CD4-positive, CD25-positive, alpha-beta regulatory T cell (primary cell): ENCODE data around the gene EXOSC10. TPM values are rescaled to one million over a fixed set of nuclear protein-coding genes. Genes with fewer than 3 reads are reported as not detected.
"Not testable (repeated sequence)": the region's sequence is repeated elsewhere in the genome, so short reads cannot be mapped to it uniquely, and the experiment has no call there.

Experiments used
- ATAC-seq, 2 donors: fragments of 150-1000 bp; cut with Tn5 transposase; one replicate each; pipeline ENCODE4 v1.10.0; 2021; ENCODE audit warnings: low read depth in 2 of 2, moderate number of reproducible peaks in 2 of 2, moderate library complexity in 1 of 2
- DNase-seq, 3 donors: peaks; one replicate each; pipeline versions ENCODE4 v3.0.0 to v3.0.0-alpha.2; 2012 to 2022; ENCODE audit warnings: mixed read lengths in 1 of 3
- H3K27ac ChIP-seq: one replicate; pipeline ENCODE4 v1.7.0; 2013; ENCODE audit warnings: mild to moderate bottlenecking, low read length; ENCODE audit not compliant: insufficient read depth, poor library complexity, severe bottlenecking
- H3K27me3 ChIP-seq: one replicate; pipeline ENCODE4 v1.7.0; 2013; ENCODE audit warnings: low read length; ENCODE audit not compliant: control insufficient read depth, insufficient read depth
- H3K36me3 ChIP-seq: one replicate; pipeline ENCODE4 v1.7.0; 2013; ENCODE audit warnings: mild to moderate bottlenecking, low read length, moderate library complexity; ENCODE audit not compliant: control insufficient read depth, insufficient read depth
- H3K4me1 ChIP-seq: 2 replicates; pipeline ENCODE4 v1.7.0; 2013; ENCODE audit warnings: mild to moderate bottlenecking, low read length; ENCODE audit not compliant: insufficient read depth, control insufficient read depth, poor library complexity, severe bottlenecking
- H3K4me3 ChIP-seq: one replicate; pipeline ENCODE4 v1.7.0; 2013; ENCODE audit warnings: low read depth, mild to moderate bottlenecking, low read length, moderate library complexity
- H3K9me3 ChIP-seq, 2 experiments: 1 replicate in 1 of 2; 2 replicates in 1 of 2; pipeline ENCODE4 v1.7.0; 2013; ENCODE audit warnings: low read length in 2 of 2, mild to moderate bottlenecking in 1 of 2, moderate library complexity in 1 of 2; ENCODE audit not compliant: control insufficient read depth in 2 of 2
- H3K27ac Mint-ChIP-seq, 3 donors: one replicate each; pipeline ENCODE4 v1.8.0; 2020 to 2022; ENCODE audit warnings: mild to moderate bottlenecking in 3 of 3, mixed read lengths in 3 of 3, moderate library complexity in 2 of 3
- H3K27me3 Mint-ChIP-seq: one replicate; pipeline ENCODE4 v1.8.0; 2022; ENCODE audit warnings: mild to moderate bottlenecking, mixed read lengths
- H3K36me3 Mint-ChIP-seq: one replicate; pipeline ENCODE4 v1.8.0; 2020; ENCODE audit warnings: mixed read lengths
- H3K4me1 Mint-ChIP-seq, 4 donors: one replicate each; pipeline ENCODE4 v1.8.0; 2020 to 2022; ENCODE audit warnings: mixed read lengths in 4 of 4, mild to moderate bottlenecking in 1 of 4
- H3K4me3 Mint-ChIP-seq, 4 donors: one replicate each; pipeline ENCODE4 v1.8.0; 2020 to 2022; ENCODE audit warnings: mild to moderate bottlenecking in 4 of 4, mixed read lengths in 4 of 4, moderate library complexity in 3 of 4
- H3K9me3 Mint-ChIP-seq, 7 donors: one replicate each; pipeline ENCODE4 v1.8.0; 2020 to 2022; ENCODE audit warnings: mixed read lengths in 7 of 7, mild to moderate bottlenecking in 3 of 7, moderate library complexity in 2 of 7
- polyA plus RNA-seq, 4 donors: library from polyadenylated mRNA; unstranded; fragments of 300-500 nt; fragmentation: Illumina TruSeq; gene quantifications; one replicate each; pipeline ENCODE4 v1.2.3, GENCODE V29; 2021
- total RNA-seq: library from RNA; stranded (reverse); gene quantifications from one replicate; pipeline ENCODE4 v1.2.3, GENCODE V29; 2022

Gene EXOSC10
- total and polyA plus RNA-seq, 5 donors from 2014 or later = 37.0 to 81.7 (median 40.7) TPM

DNA sequence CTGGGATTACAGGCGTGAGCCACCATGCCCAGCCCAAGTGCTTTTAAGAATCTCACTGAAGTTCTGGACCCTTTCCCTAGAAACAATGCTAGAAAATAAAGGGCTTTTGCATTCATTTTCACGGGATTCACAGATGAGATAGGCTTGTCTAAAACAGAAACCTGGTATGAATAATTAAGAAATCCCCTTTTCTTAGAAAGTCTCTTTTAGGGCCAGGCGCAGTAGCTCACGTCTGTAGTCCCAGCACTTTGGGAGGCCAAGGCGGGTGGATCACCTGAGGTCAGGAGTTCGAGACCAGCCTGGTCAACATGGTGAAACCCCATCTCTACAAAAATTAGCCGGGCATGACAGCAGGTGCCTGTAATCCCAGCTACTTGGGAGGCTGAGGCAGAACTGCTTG lies 26.3 kb downstream of the EXOSC10 start:
- DNase-seq, H3K27me3 ChIP-seq, H3K4me3 ChIP-seq, H3K27ac ChIP-seq, H3K4me3 Mint-ChIP-seq, H3K9me3 Mint-ChIP-seq, H3K27me3 Mint-ChIP-seq, H3K27ac Mint-ChIP-seq, H3K4me1 Mint-ChIP-seq, H3K9me3 ChIP-seq, H3K4me1 ChIP-seq, ATAC-seq: not testable (repeated sequence)
- H3K36me3 Mint-ChIP-seq = peaks cover 45% of the 10 kb centered on the region
- H3K36me3 ChIP-seq = peaks cover 88% of the 10 kb centered on the region

DNA sequence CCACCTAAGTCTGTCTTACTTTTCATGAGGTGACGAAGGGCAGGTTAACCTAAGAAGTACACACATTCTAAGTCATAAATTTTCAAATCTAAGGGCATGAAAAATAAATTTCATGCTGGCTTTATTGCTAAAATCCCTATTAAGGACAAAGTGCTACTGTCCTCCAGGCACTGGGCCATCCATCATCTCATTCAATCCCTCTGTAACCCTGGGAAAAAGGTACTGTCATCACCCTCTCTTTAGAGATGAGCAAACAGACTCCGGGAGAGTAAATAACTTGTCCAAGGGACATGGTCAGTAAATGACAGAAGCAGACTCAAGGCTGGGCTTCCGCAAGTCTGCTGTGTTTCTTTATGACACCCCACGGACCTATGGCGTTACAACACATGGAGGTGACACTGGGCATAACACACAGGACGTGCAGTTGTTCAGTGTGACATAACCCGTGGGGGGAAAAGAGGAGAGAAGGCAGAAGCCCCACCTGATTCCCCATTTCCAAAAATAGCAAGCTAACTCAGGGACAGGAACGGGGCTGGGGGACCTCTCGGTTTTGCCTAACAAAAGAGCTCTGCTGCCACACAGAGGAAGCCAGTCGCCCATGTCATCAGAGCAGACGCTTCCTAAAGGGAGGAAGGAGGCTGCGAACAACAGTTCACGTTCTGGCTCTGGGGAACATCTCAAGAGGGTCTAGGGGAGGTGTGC lies 27.3 kb downstream of the EXOSC10 start:
- Mint-ChIP-seq H3K9me3 (no peaks in the 10 kb centered on the region), H3K27me3 (no peaks in the 10 kb centered on the region), H3K4me3 (no peak overlapping the region), H3K4me1 (peaks cover 0 to 2% (median 0%) of the 10 kb centered on the region in 4 donors), H3K36me3 (peaks cover 41% of the 10 kb centered on the region), H3K27ac (peak overlapping the region in 1 of 3 donors; percentile 60)
- H3K27ac ChIP-seq = no peak overlapping the region
- no peaks in the 10 kb centered on the region for H3K4me1 ChIP-seq
- H3K4me3 ChIP-seq = no peak overlapping the region
- ATAC-seq (no peak), DNase-seq (no peak)
- H3K9me3 ChIP-seq = no peaks in the 10 kb centered on the region
- H3K36me3 ChIP-seq = peaks cover 91% of the 10 kb centered on the region
- no peaks in the 10 kb centered on the region for H3K27me3 ChIP-seq

DNA sequence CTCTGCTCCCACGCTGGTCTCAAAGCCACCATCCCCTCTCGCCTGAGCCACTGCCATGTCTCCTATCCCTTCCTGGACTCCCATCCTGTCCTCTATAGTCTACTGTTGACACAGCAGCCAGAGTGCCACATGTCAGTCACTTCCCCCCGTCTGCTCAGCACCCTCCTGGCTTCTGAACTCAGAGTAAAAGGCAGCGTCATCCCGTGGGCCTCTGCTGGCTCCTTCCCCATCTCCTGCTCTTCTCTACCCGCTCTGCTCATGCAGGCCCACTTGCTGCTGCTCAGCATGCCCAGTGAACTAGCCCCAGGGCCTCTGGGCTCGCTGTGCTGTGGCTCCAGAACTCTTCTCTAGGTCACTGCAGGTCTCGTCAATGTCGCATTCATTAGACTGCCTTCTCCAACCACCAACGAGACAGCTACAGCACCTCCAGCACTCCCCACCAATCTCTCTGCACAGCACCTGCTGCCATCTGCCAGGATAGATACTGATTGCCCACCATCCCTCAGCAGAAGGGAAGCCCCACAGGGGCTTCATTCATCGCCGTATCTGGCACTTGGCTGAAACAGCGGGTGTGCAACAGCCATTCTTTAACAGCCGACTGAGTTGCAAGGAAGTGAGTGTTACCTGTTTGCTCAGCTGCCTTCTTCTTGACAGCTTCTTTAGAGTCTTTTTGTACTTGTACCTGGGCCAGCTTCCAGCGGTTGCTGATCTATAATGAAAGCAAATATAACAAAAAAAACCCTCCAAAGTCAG lies 28.0 kb downstream of the EXOSC10 start:
- Mint-ChIP-seq H3K27me3 (no peaks in the 10 kb centered on the region), H3K36me3 (peaks cover 41% of the 10 kb centered on the region), H3K4me1 (peaks cover 0 to 2% (median 0%) of the 10 kb centered on the region in 4 donors), H3K4me3 (peak overlapping the region in 1 of 4 donors; percentile 54), H3K27ac (peak overlapping the region in 2 of 3 donors; percentile 86 to 91), H3K9me3 (no peaks in the 10 kb centered on the region)
- Histone ChIP-seq H3K27me3 (no peaks in the 10 kb centered on the region), H3K27ac (no peak overlapping the region), H3K4me1 (no peaks in the 10 kb centered on the region), H3K9me3 (no peaks in the 10 kb centered on the region), H3K36me3 (peaks cover 88% of the 10 kb centered on the region), H3K4me3 (no peak overlapping the region)
- ATAC-seq (no peak), DNase-seq (no peak)

DNA sequence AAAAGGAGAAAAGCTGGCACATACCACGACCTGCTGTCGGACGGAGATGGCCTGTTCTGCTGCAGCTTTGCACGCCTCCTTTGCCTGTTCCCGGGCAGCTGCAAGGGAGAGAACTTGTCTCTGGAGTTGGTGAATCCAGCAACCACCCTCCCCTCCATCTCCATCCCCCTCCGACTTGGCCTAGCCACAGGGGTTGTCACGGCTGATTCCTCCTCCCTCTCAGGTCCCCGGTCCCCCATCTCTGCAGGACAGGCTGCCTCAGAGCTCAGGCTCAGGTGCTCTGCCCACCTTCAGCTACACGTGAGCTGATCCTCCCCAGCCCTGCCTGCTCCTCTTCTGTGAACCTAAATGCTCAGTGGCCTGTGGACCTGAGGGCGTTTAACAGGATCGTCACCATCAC lies 28.8 kb downstream of the EXOSC10 start:
- Mint-ChIP-seq H3K27me3 (no peaks in the 10 kb centered on the region), H3K36me3 (peaks cover 42% of the 10 kb centered on the region), H3K4me1 (peaks cover 0 to 2% (median 0%) of the 10 kb centered on the region in 4 donors), H3K9me3 (no peaks in the 10 kb centered on the region), H3K4me3 (no peak overlapping the region), H3K27ac (no peak overlapping the region)
- H3K27ac ChIP-seq = no peak overlapping the region
- DNase-seq (no peak), ATAC-seq (no peak)
- H3K9me3 ChIP-seq = no peaks in the 10 kb centered on the region
- H3K36me3 ChIP-seq = peaks cover 87% of the 10 kb centered on the region
- H3K4me1 ChIP-seq = no peaks in the 10 kb centered on the region
- no peak overlapping the region for H3K4me3 ChIP-seq
- no peaks in the 10 kb centered on the region for H3K27me3 ChIP-seq

DNA sequence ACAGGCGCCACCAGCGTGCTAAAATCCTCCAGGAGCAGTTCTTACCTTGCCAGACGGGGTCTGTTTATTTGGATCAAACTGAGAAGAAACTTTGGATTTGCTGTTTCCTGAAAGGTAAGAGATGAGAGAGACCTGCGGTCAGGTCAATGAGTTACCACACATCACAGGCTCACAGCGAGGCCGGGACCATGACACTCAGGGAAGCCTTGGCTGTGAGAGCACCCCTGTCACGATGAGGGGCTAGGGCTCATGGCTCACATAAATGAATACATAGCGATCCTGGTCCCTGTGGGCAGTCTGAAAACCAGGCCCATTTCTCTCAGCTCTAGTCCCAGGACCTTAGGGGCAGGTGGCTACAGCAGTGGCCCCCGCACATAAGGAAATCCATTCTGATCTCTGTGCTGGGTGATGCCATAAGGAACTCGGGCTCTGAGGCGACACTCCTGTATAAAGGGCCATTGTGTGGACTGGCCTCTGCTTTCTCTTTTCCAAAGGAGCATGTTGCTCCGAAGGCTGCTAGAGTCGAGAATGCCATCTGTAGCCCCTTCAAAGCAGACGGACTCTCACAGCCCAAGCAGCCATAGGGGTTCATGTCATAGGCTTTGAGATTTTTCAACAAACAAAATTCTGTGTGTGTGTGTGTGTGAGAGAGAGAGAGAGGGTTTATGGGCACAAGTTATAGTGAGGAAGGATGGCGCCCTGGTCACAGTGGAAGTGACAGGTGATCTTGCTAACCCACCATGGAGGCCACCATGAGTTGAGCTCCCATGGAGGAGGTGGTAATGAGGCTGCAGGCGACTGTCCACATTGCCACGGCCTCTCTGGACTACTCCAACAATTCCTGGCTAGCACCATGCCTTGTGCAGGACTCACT lies 30.8 kb downstream of the EXOSC10 start:
- Histone ChIP-seq H3K27me3 (no peaks in the 10 kb centered on the region), H3K9me3 (no peaks in the 10 kb centered on the region), H3K36me3 (peaks cover 82% of the 10 kb centered on the region), H3K4me1 (no peaks in the 10 kb centered on the region), H3K27ac (no peak overlapping the region), H3K4me3 (no peak overlapping the region)
- ATAC-seq (no peak), DNase-seq (no peak)
- peaks cover 46% of the 10 kb centered on the region for H3K36me3 Mint-ChIP-seq
- no peaks in the 10 kb centered on the region for H3K9me3 Mint-ChIP-seq
- peak overlapping the region in 1 of 3 donors; percentile 53 for H3K27ac Mint-ChIP-seq
- peaks cover 0 to 2% (median under 1%) of the 10 kb centered on the region in 4 donors for H3K4me1 Mint-ChIP-seq
- no peaks in the 10 kb centered on the region for H3K27me3 Mint-ChIP-seq
- no peak overlapping the region for H3K4me3 Mint-ChIP-seq

DNA sequence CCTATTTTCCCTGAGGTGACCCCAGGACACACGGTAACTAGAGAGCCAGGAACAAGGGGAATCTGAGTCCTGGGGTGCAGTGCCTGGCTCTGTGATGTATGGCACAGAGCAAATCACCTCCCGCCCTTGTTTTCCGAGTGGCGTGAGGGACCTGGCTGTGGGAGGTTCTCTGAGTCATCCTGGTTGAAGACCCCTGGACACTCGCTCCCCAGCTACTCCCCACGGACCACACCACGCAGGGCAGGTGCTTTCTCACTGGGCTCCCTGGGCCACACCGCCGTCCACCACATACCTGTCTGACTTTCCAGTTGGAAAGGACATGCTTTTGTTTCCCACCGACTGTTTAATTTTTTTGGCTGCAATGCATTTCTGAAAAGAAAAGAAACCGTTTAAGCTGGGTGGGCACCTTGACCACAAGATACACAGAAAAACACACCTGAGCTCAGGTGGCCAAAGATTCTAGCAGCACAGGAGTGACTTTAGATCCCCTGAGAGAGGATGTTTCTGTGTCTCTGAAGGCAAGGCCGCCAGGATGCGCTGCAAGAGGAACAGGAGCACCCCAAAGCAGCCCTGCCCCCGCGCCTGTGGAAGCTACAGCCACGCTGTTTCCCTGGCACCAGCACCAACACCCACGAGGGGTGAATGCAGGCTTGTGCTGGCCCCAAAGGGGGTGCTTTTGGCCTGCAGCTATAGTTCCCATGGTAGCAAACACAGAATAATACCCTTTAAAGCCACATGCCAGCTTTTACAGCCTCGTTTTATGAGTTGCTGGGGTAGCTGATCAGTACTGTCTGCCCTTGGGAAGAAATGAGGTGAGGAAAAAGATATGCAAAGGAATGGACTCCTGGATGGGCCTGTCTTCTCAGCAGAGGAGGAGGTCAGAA lies 31.7 kb downstream of the EXOSC10 start:
- no peaks in the 10 kb centered on the region for H3K27me3 Mint-ChIP-seq
- Histone ChIP-seq H3K4me3 (no peak overlapping the region), H3K36me3 (peaks cover 77% of the 10 kb centered on the region), H3K27ac (no peak overlapping the region), H3K4me1 (no peaks in the 10 kb centered on the region), H3K27me3 (no peaks in the 10 kb centered on the region), H3K9me3 (no peaks in the 10 kb centered on the region)
- H3K4me3 Mint-ChIP-seq = no peak overlapping the region
- peaks cover 0 to 7% (median 4%) of the 10 kb centered on the region in 4 donors for H3K4me1 Mint-ChIP-seq
- H3K9me3 Mint-ChIP-seq = no peaks in the 10 kb centered on the region
- H3K36me3 Mint-ChIP-seq = peaks cover 46% of the 10 kb centered on the region
- ATAC-seq (no peak), DNase-seq (no peak)
- no peak overlapping the region for H3K27ac Mint-ChIP-seq

DNA sequence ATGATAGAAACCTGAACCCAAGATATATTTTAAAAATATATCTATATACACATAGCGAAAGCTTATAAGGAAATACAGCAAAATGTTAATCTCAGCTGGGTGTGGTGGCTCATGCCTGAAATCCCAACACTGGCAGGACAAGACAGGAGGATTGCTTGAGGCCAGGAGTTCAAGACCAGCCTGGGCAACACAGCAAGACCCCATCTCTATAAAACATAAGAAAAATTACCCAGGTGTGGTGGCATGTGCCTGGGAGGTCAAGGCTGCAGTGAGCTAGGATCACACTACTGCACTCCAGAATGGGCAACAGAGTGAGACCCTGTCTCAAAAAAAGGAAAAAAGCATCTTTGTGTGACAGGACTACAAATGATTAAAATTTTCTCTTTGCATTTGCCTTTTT lies 33.9 kb downstream of the EXOSC10 start:
- Histone ChIP-seq H3K27me3 (no peaks in the 10 kb centered on the region), H3K4me1 (peaks cover 4% of the 10 kb centered on the region), H3K36me3 (peaks cover 57% of the 10 kb centered on the region), H3K4me3 (no peak overlapping the region), H3K27ac (no peak overlapping the region), H3K9me3 (no peaks in the 10 kb centered on the region)
- ATAC-seq (no peak), DNase-seq (no peak)
- H3K4me3 Mint-ChIP-seq = no peak overlapping the region
- H3K27ac Mint-ChIP-seq = no peak overlapping the region
- H3K27me3 Mint-ChIP-seq = no peaks in the 10 kb centered on the region
- H3K4me1 Mint-ChIP-seq = peaks cover 3 to 26% (median 13%) of the 10 kb centered on the region in 4 donors
- H3K36me3 Mint-ChIP-seq = peaks cover 29% of the 10 kb centered on the region
- no peaks in the 10 kb centered on the region for H3K9me3 Mint-ChIP-seq
